ENCODE results near the gene TMX4. TPM values are rescaled to one million over a fixed set of nuclear protein-coding genes. Genes with fewer than 3 reads are reported as not detected.

Gene TMX4, protein sequence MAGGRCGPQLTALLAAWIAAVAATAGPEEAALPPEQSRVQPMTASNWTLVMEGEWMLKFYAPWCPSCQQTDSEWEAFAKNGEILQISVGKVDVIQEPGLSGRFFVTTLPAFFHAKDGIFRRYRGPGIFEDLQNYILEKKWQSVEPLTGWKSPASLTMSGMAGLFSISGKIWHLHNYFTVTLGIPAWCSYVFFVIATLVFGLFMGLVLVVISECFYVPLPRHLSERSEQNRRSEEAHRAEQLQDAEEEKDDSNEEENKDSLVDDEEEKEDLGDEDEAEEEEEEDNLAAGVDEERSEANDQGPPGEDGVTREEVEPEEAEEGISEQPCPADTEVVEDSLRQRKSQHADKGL
- 10 to 100 TPM; 19.1 to 21.2 TPM for total RNA-seq
- polyA plus RNA-seq (2013, experiment 1 of 2): 13.3 TPM
- polyA plus RNA-seq (2013, experiment 2 of 2): 14.2 TPM
- long read RNA-seq, experiment 1, partial matches to known transcripts: 0 of 8 reads
- long read RNA-seq, experiment 1, other reads (novel, unspliced or antisense): 8 of 8 reads
- long read RNA-seq, experiment 2, full-length matches to known transcripts: 27 of 41 reads
- long read RNA-seq, experiment 2, partial matches to known transcripts: 2 of 41 reads
- long read RNA-seq, experiment 2, other reads (novel, unspliced or antisense): 12 of 41 reads
- long read RNA-seq, experiment 3, full-length matches to known transcripts: 119 of 128 reads
- long read RNA-seq, experiment 3, partial matches to known transcripts: 0 of 128 reads
- long read RNA-seq, experiment 3, other reads (novel, unspliced or antisense): 9 of 128 reads
- long read RNA-seq, experiment 4, partial matches to known transcripts: 0 of 2 reads
- long read RNA-seq, experiment 4, other reads (novel, unspliced or antisense): 2 of 2 reads

GRCh38 chr20:8019246-8019997 is at the start of gene TMX4:
Gene TMX4, minus strand, starts transcription at chr20:8019761. Its CDS starts 148 bp downstream, at chr20:8019613.
- Mint-ChIP-seq H3K27me3 (ENCODE audit: insufficient read depth) (peaks cover 2% of the 10 kb centered on the region), H3K4me1 (no peaks in the 10 kb centered on the region), H3K4me3 (no peak within 1 kb of the TSS), H3K9me3 (no peaks in the 10 kb centered on the region), H3K36me3 (ENCODE audit: low read depth) (no peaks in the 10 kb centered on the region), H3K27ac (peak within 1 kb of the TSS; percentile 92)
- Histone ChIP-seq H3K9me3 (ENCODE audit: control insufficient read depth, low read length) (no peaks in the 10 kb centered on the region), H3K36me3 (ENCODE audit: control insufficient read depth, insufficient read depth, low read length) (no peaks in the 10 kb centered on the region), H3K27me3 (ENCODE audit: control insufficient read depth, insufficient read depth, low read length, poor library complexity, severe bottlenecking) (no peaks in the 10 kb centered on the region), H3K9ac (ENCODE audit: extremely low read depth, low read length, poor library complexity, severe bottlenecking) (peak within 1 kb of the TSS; percentile 82), H3K4me3 (ENCODE audit: low read length) (peak within 1 kb of the TSS; percentile 91), H3K27ac (ENCODE audit: low read depth, low read length) (peak within 1 kb of the TSS; percentile 91), H3K4me1 (ENCODE audit: control insufficient read depth, insufficient read depth, low read length) (no peaks in the 10 kb centered on the region)
- TF ChIP-seq, protein P1, sequence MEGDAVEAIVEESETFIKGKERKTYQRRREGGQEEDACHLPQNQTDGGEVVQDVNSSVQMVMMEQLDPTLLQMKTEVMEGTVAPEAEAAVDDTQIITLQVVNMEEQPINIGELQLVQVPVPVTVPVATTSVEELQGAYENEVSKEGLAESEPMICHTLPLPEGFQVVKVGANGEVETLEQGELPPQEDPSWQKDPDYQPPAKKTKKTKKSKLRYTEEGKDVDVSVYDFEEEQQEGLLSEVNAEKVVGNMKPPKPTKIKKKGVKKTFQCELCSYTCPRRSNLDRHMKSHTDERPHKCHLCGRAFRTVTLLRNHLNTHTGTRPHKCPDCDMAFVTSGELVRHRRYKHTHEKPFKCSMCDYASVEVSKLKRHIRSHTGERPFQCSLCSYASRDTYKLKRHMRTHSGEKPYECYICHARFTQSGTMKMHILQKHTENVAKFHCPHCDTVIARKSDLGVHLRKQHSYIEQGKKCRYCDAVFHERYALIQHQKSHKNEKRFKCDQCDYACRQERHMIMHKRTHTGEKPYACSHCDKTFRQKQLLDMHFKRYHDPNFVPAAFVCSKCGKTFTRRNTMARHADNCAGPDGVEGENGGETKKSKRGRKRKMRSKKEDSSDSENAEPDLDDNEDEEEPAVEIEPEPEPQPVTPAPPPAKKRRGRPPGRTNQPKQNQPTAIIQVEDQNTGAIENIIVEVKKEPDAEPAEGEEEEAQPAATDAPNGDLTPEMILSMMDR (conservative IDR thresholded peaks at IDR 0.05): peak; percentile 66
- WGBS, 2 experiments (ENCODE audit: insufficient coverage in 1 of 2, insufficient read length in 1 of 2): 0 to 1% methylated on average over 30 to 83 of the region's 83 CpGs
- peak; percentile 98 for DNase-seq

- Histone ChIP-seq H3K27ac (ENCODE audit: low read depth, low read length) (no peak overlapping the region), H3K4me3 (ENCODE audit: low read length) (no peak overlapping the region), H3K9me3 (ENCODE audit: control insufficient read depth, low read length) (no peaks in the 10 kb centered on the region), H3K36me3 (ENCODE audit: control insufficient read depth, insufficient read depth, low read length) (no peaks in the 10 kb centered on the region), H3K27me3 (ENCODE audit: control insufficient read depth, insufficient read depth, low read length, poor library complexity, severe bottlenecking) (no peaks in the 10 kb centered on the region), H3K9ac (ENCODE audit: extremely low read depth, low read length, poor library complexity, severe bottlenecking) (no peak overlapping the region), H3K4me1 (ENCODE audit: control insufficient read depth, insufficient read depth, low read length) (peaks cover 8% of the 10 kb centered on the region)
- no peaks in the 10 kb centered on the region for H3K27me3 Mint-ChIP-seq (ENCODE audit: insufficient read depth)
- no peak overlapping the region for H3K27ac Mint-ChIP-seq
- no peaks in the 10 kb centered on the region for H3K9me3 Mint-ChIP-seq
- DNase-seq: no peak
- peaks cover 12% of the 10 kb centered on the region for H3K4me1 Mint-ChIP-seq
- H3K36me3 Mint-ChIP-seq (ENCODE audit: low read depth): no peaks in the 10 kb centered on the region
- TF ChIP-seq, protein P1 (conservative IDR thresholded peaks at IDR 0.05): no peak
- no peak overlapping the region for H3K4me3 Mint-ChIP-seq
- 98 to 100% methylated on average over 3 to 4 of the region's 5 CpGs for WGBS, 2 experiments (ENCODE audit: insufficient coverage in 1 of 2, insufficient read length in 1 of 2)
These were observed 47.5 kb upstream of the TMX4 start for GRCh38 chr20:8067082-8067481.

GRCh38 chr20:8066662-8067061 is 47.1 kb upstream of the TMX4 start:
- TF ChIP-seq, protein P1 (conservative IDR thresholded peaks at IDR 0.05): no peak
- Histone ChIP-seq H3K36me3 (ENCODE audit: control insufficient read depth, insufficient read depth, low read length) (no peaks in the 10 kb centered on the region), H3K27me3 (ENCODE audit: control insufficient read depth, insufficient read depth, low read length, poor library complexity, severe bottlenecking) (no peaks in the 10 kb centered on the region), H3K27ac (ENCODE audit: low read depth, low read length) (no peak overlapping the region), H3K4me3 (ENCODE audit: low read length) (no peak overlapping the region), H3K9ac (ENCODE audit: extremely low read depth, low read length, poor library complexity, severe bottlenecking) (no peak overlapping the region), H3K9me3 (ENCODE audit: control insufficient read depth, low read length) (no peaks in the 10 kb centered on the region), H3K4me1 (ENCODE audit: control insufficient read depth, insufficient read depth, low read length) (peaks cover 8% of the 10 kb centered on the region)
- Mint-ChIP-seq H3K9me3 (no peaks in the 10 kb centered on the region), H3K27me3 (ENCODE audit: insufficient read depth) (no peaks in the 10 kb centered on the region), H3K4me3 (no peak overlapping the region), H3K4me1 (peaks cover 12% of the 10 kb centered on the region), H3K36me3 (ENCODE audit: low read depth) (no peaks in the 10 kb centered on the region), H3K27ac (no peak overlapping the region)
- 94 to 100% methylated on average over 1 to 2 of the region's 2 CpGs for WGBS, 2 experiments (ENCODE audit: insufficient coverage in 1 of 2, insufficient read length in 1 of 2)
- no peak for DNase-seq

All from endodermal cell (in vitro differentiated cells).